ENCODE results near the gene CSRP2.

The CSRP2 gene

GRCh38 chr12:76914102-76914859 is 35.5 kb upstream of the CSRP2 start:
- Histone ChIP-seq H3K9me3 (ENCODE audit: low read length) (no peaks in the 10 kb centered on the region), H3K27ac (ENCODE audit: low read depth, low read length) (no peak overlapping the region), H3K4me1 (ENCODE audit: insufficient read depth, low read length) (no peaks in the 10 kb centered on the region), H3K4me3 (ENCODE audit: low read depth in 1 of 2, low read length in 2 of 2) (no peak overlapping the region), H3K9ac (ENCODE audit: low read length) (no peak overlapping the region), H3K27me3 (ENCODE audit: control insufficient read depth in 1 of 2, insufficient read depth in 2 of 2, low read length in 2 of 2) (no peaks in the 10 kb centered on the region), H3K36me3 (ENCODE audit: insufficient read depth, low read length) (no peaks in the 10 kb centered on the region)

GRCh38 chr12:76909290-76909689 is 30.5 kb upstream of the CSRP2 start:
- no peaks in the 10 kb centered on the region for H3K9me3 ChIP-seq (ENCODE audit: low read length)
- H3K4me3 ChIP-seq (ENCODE audit: low read depth in 1 of 2, low read length in 2 of 2), result no peak overlapping the region
- no peak overlapping the region for H3K27ac ChIP-seq (ENCODE audit: low read depth, low read length)
- no peaks in the 10 kb centered on the region for H3K4me1 ChIP-seq (ENCODE audit: insufficient read depth, low read length)
- H3K27me3 ChIP-seq (ENCODE audit: control insufficient read depth in 1 of 2, insufficient read depth in 2 of 2, low read length in 2 of 2), result no peaks in the 10 kb centered on the region
- H3K36me3 ChIP-seq (ENCODE audit: insufficient read depth, low read length), result no peaks in the 10 kb centered on the region
- no peak overlapping the region for H3K9ac ChIP-seq (ENCODE audit: low read length)

- Histone ChIP-seq H3K4me1 (ENCODE audit: insufficient read depth, low read length) (no peaks in the 10 kb centered on the region), H3K27ac (ENCODE audit: low read depth, low read length) (no peak overlapping the region), H3K4me3 (ENCODE audit: low read depth in 1 of 2, low read length in 2 of 2) (no peak overlapping the region), H3K9ac (ENCODE audit: low read length) (no peak overlapping the region), H3K27me3 (ENCODE audit: control insufficient read depth in 1 of 2, insufficient read depth in 2 of 2, low read length in 2 of 2) (no peaks in the 10 kb centered on the region), H3K9me3 (ENCODE audit: low read length) (no peaks in the 10 kb centered on the region), H3K36me3 (ENCODE audit: insufficient read depth, low read length) (no peaks in the 10 kb centered on the region)
These were observed 29.6 kb upstream of the CSRP2 start for GRCh38 chr12:76908303-76909017.

GRCh38 chr12:76901628-76902380 is 23.0 kb upstream of the CSRP2 start:
- Histone ChIP-seq H3K27me3 (ENCODE audit: control insufficient read depth in 1 of 2, insufficient read depth in 2 of 2, low read length in 2 of 2) (no peaks in the 10 kb centered on the region), H3K9me3 (ENCODE audit: low read length) (no peaks in the 10 kb centered on the region), H3K9ac (ENCODE audit: low read length) (no peak overlapping the region), H3K36me3 (ENCODE audit: insufficient read depth, low read length) (no peaks in the 10 kb centered on the region), H3K27ac (ENCODE audit: low read depth, low read length) (no peak overlapping the region), H3K4me1 (ENCODE audit: insufficient read depth, low read length) (no peaks in the 10 kb centered on the region), H3K4me3 (ENCODE audit: low read depth in 1 of 2, low read length in 2 of 2) (no peak overlapping the region)

- no peaks in the 10 kb centered on the region for H3K4me1 ChIP-seq (ENCODE audit: insufficient read depth, low read length)
- no peaks in the 10 kb centered on the region for H3K27me3 ChIP-seq (ENCODE audit: control insufficient read depth in 1 of 2, insufficient read depth in 2 of 2, low read length in 2 of 2)
- no peak overlapping the region for H3K27ac ChIP-seq (ENCODE audit: low read depth, low read length)
- H3K9me3 ChIP-seq (ENCODE audit: low read length), result no peaks in the 10 kb centered on the region
- no peaks in the 10 kb centered on the region for H3K36me3 ChIP-seq (ENCODE audit: insufficient read depth, low read length)
- no peak overlapping the region for H3K9ac ChIP-seq (ENCODE audit: low read length)
- H3K4me3 ChIP-seq (ENCODE audit: low read depth in 1 of 2, low read length in 2 of 2), result no peak overlapping the region
These were observed 20.7 kb upstream of the CSRP2 start for GRCh38 chr12:76899522-76899921.

GRCh38 chr12:76898442-76898841 is 19.6 kb upstream of the CSRP2 start:
- Histone ChIP-seq H3K4me1 (ENCODE audit: insufficient read depth, low read length) (no peaks in the 10 kb centered on the region), H3K27me3 (ENCODE audit: control insufficient read depth in 1 of 2, insufficient read depth in 2 of 2, low read length in 2 of 2) (no peaks in the 10 kb centered on the region), H3K27ac (ENCODE audit: low read depth, low read length) (no peak overlapping the region), H3K9ac (ENCODE audit: low read length) (no peak overlapping the region), H3K4me3 (ENCODE audit: low read depth in 1 of 2, low read length in 2 of 2) (no peak overlapping the region), H3K36me3 (ENCODE audit: insufficient read depth, low read length) (no peaks in the 10 kb centered on the region), H3K9me3 (ENCODE audit: low read length) (no peaks in the 10 kb centered on the region)

- no peak overlapping the region for H3K4me3 ChIP-seq (ENCODE audit: low read depth in 1 of 2, low read length in 2 of 2)
- no peaks in the 10 kb centered on the region for H3K9me3 ChIP-seq (ENCODE audit: low read length)
- no peaks in the 10 kb centered on the region for H3K27me3 ChIP-seq (ENCODE audit: control insufficient read depth in 1 of 2, insufficient read depth in 2 of 2, low read length in 2 of 2)
- H3K36me3 ChIP-seq (ENCODE audit: insufficient read depth, low read length), result no peaks in the 10 kb centered on the region
- H3K27ac ChIP-seq (ENCODE audit: low read depth, low read length), result no peak overlapping the region
- no peak overlapping the region for H3K9ac ChIP-seq (ENCODE audit: low read length)
- H3K4me1 ChIP-seq (ENCODE audit: insufficient read depth, low read length), result no peaks in the 10 kb centered on the region
These were observed 17.5 kb upstream of the CSRP2 start for GRCh38 chr12:76896274-76896673.

GRCh38 chr12:76895796-76896195 is 17.0 kb upstream of the CSRP2 start:
- Histone ChIP-seq H3K4me1 (ENCODE audit: insufficient read depth, low read length) (no peaks in the 10 kb centered on the region), H3K9me3 (ENCODE audit: low read length) (no peaks in the 10 kb centered on the region), H3K36me3 (ENCODE audit: insufficient read depth, low read length) (no peaks in the 10 kb centered on the region), H3K27ac (ENCODE audit: low read depth, low read length) (no peak overlapping the region), H3K4me3 (ENCODE audit: low read depth in 1 of 2, low read length in 2 of 2) (no peak overlapping the region), H3K27me3 (ENCODE audit: control insufficient read depth in 1 of 2, insufficient read depth in 2 of 2, low read length in 2 of 2) (no peaks in the 10 kb centered on the region), H3K9ac (ENCODE audit: low read length) (no peak overlapping the region)

GRCh38 chr12:76891609-76892008 is 12.8 kb upstream of the CSRP2 start:
- Histone ChIP-seq H3K36me3 (ENCODE audit: insufficient read depth, low read length) (no peaks in the 10 kb centered on the region), H3K27ac (ENCODE audit: low read depth, low read length) (no peak overlapping the region), H3K4me3 (ENCODE audit: low read depth in 1 of 2, low read length in 2 of 2) (no peak overlapping the region), H3K4me1 (ENCODE audit: insufficient read depth, low read length) (no peaks in the 10 kb centered on the region), H3K9me3 (ENCODE audit: low read length) (no peaks in the 10 kb centered on the region), H3K9ac (ENCODE audit: low read length) (no peak overlapping the region), H3K27me3 (ENCODE audit: control insufficient read depth in 1 of 2, insufficient read depth in 2 of 2, low read length in 2 of 2) (no peaks in the 10 kb centered on the region)

GRCh38 chr12:76890151-76891143 is 11.6 kb upstream of the CSRP2 start:
- Histone ChIP-seq H3K27ac (ENCODE audit: low read depth, low read length) (no peak overlapping the region), H3K4me3 (ENCODE audit: low read depth in 1 of 2, low read length in 2 of 2) (no peak overlapping the region), H3K9me3 (ENCODE audit: low read length) (no peaks in the 10 kb centered on the region), H3K27me3 (ENCODE audit: control insufficient read depth in 1 of 2, insufficient read depth in 2 of 2, low read length in 2 of 2) (no peaks in the 10 kb centered on the region), H3K9ac (ENCODE audit: low read length) (no peak overlapping the region), H3K36me3 (ENCODE audit: insufficient read depth, low read length) (no peaks in the 10 kb centered on the region), H3K4me1 (ENCODE audit: insufficient read depth, low read length) (no peaks in the 10 kb centered on the region)

- no peak overlapping the region for H3K4me3 ChIP-seq (ENCODE audit: low read depth in 1 of 2, low read length in 2 of 2)
- H3K27ac ChIP-seq (ENCODE audit: low read depth, low read length), result no peak overlapping the region
- no peaks in the 10 kb centered on the region for H3K9me3 ChIP-seq (ENCODE audit: low read length)
- no peaks in the 10 kb centered on the region for H3K27me3 ChIP-seq (ENCODE audit: control insufficient read depth in 1 of 2, insufficient read depth in 2 of 2, low read length in 2 of 2)
- H3K9ac ChIP-seq (ENCODE audit: low read length), result no peak overlapping the region
- H3K36me3 ChIP-seq (ENCODE audit: insufficient read depth, low read length), result no peaks in the 10 kb centered on the region
- no peaks in the 10 kb centered on the region for H3K4me1 ChIP-seq (ENCODE audit: insufficient read depth, low read length)
These were observed 10.0 kb upstream of the CSRP2 start for GRCh38 chr12:76888775-76889174.

Measured in muscle layer of colon (tissue), 2 donors.